ENCODE data around the gene TKFC.
"Not testable (repeated sequence)": the region's sequence is repeated elsewhere in the genome, so short reads cannot be mapped to it uniquely, and the experiment has no call there.

The TKFC gene

GRCh38 chr11:61369372-61370348 lies 36.6 kb downstream of the TKFC start:
- DNase-seq (ENCODE audit: low read depth in 3 of 3): no peak

DNA sequence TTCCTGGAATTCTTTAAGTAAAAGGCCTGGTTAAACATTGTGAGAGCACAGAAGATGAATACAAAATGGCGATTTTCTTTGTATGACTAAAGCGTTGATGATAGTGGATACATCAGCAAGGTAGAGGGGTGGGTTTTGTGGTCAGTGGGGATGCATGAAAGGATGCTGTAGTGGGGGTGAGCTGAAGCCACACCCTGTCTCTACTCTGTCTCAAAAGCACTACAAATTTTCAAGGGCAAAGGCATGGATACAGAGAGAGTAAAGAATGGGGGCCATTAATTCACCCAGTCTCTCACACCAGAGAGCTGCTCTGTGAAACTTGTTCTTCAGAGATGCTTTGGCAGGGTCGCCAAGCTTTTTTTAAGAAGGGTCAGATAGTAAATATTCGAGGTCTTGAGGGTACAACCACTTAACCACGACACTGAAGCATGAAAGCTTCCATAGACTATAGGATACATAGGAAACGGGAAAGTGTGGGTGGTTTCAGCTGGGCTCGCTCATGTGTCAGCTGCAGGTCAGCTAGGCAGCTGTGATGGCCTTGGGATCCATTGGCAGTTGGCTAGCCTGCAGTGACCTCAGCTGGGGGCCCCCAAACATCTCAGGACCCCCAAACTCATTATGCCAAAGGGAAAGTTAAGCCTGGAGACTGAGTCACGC lies 37.4 kb downstream of the TKFC start:
- DNase-seq (ENCODE audit: low read depth in 3 of 3): no peak

- no peak for DNase-seq (ENCODE audit: low read depth in 3 of 3)
Measured at GRCh38 chr11:61372659-61373420, 39.8 kb downstream of the TKFC start.

DNA sequence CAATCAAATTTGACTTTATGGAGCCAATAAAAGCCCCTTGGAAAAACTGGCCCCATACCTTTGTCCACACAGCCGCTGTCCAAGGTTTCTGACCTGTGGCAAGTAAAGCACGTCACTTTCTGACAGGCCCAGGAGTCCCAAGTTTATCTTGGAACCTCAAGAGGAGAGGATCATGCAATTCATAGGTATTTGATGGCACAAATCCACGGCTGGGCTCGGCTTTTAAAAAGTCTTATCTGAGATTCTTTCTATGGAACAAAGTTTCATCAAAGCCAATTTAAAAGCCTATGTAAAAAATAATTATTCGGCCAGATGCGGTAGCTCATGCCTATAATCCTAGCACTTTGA lies 42.7 kb downstream of the TKFC start:
- DNase-seq (ENCODE audit: low read depth in 3 of 3): no peak

- DNase-seq (ENCODE audit: low read depth in 3 of 3): no peak
Measured at GRCh38 chr11:61377461-61378160, 44.6 kb downstream of the TKFC start.

DNA sequence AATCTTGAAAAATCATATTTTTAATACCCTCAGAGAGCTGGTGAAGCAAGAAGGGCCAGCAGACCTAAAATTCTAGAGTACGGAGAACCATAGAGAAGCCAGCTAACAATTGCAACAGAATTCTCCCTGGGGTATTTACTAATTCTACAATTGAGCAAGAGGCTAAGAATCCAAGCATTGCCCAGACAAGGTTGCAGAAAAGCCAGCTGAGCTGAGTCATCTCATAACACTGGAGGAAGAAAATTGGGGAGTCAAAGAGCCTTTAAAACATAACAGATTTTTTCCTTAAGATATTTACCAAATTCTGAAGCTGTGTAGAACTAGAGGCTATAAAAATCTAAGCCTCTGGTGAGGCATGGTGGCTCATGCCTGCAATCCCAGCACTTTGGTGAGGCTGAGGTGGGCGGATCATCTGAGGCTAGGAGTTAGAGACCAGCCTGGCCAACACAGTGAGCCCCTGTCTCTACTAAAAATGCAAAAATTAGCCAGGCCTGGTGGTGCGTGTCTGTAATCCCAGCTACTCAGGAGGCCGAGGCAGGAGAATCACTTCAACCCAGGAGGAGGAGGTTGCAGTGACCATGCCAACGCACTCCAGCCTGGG lies 45.8 kb downstream of the TKFC start:
- DNase-seq (ENCODE audit: low read depth in 3 of 3): no peak

GRCh38 chr11:61380884-61381283 lies 47.9 kb downstream of the TKFC start:
- DNase-seq (ENCODE audit: low read depth in 3 of 3): no peak

GRCh38 chr11:61383859-61384258 lies 50.8 kb downstream of the TKFC start:
- not testable (repeated sequence) for DNase-seq (ENCODE audit: low read depth in 3 of 3)

- no peak for DNase-seq (ENCODE audit: low read depth in 3 of 3)
Measured at GRCh38 chr11:61384271-61385242, 51.5 kb downstream of the TKFC start.

DNA sequence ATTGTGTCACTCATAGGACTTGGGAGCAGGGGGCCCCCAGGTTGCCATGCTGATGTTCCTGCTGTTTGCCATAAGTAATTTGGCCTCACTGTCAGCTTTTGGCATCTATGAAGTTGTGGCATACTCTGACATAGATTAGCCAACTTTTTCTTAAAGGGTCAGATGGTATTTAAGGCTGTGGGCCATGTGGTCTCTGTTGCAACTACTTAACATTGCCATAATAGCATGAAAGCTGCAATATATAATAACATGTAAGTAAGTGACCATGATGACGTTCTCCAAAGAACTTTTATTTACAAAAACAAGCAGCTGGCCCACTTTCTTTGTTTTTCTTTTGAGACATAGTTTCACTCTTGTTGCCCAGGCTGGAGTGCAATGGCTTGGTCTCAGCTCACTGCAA lies 57.1 kb downstream of the TKFC start:
- DNase-seq (ENCODE audit: low read depth in 3 of 3): no peak

- DNase-seq (ENCODE audit: low read depth in 3 of 3): no peak
Measured at GRCh38 chr11:61392981-61393595, 60.1 kb downstream of the TKFC start.
